ENCODE measurements around the gene PPFIBP1.

The PPFIBP1 gene

GRCh38 chr12:27511031-27511722, 12.8 kb upstream of the PPFIBP1 start:
- Histone ChIP-seq H3K4me3 (no peak overlapping the region), H3K27ac (peak overlapping the region in 1 of 2 donors; percentile 67)
- no peak for DNase-seq (ENCODE audit: low spot score)
- no peak for TF ChIP-seq CTCF (IDR thresholded peaks at IDR 0.05)

GRCh38 chr12:27511723-27512045, 12.3 kb upstream of the PPFIBP1 start:
- Histone ChIP-seq H3K4me3 (no peak overlapping the region), H3K27ac (peak overlapping the region in 1 of 2 donors; percentile 67)
- no peak for DNase-seq (ENCODE audit: low spot score)
- TF ChIP-seq CTCF (IDR thresholded peaks at IDR 0.05), result no peak

- no peak for TF ChIP-seq CTCF (IDR thresholded peaks at IDR 0.05)
- Histone ChIP-seq H3K4me3 (no peak overlapping the region), H3K27ac (no peak overlapping the region)
- DNase-seq (ENCODE audit: low spot score), result no peak
These were observed 10.7 kb upstream of the PPFIBP1 start for GRCh38 chr12:27513155-27513824.

GRCh38 chr12:27515671-27516070, 8.3 kb upstream of the PPFIBP1 start:
- TF ChIP-seq CTCF (IDR thresholded peaks at IDR 0.05), result no peak
- Histone ChIP-seq H3K4me3 (no peak overlapping the region), H3K27ac (no peak overlapping the region)
- no peak for DNase-seq (ENCODE audit: low spot score)

GRCh38 chr12:27516625-27517024, 7.4 kb upstream of the PPFIBP1 start:
- H3K27ac ChIP-seq, result no peak overlapping the region
- TF ChIP-seq CTCF (IDR thresholded peaks at IDR 0.05), result no peak

GRCh38 chr12:27517546-27517945, 6.5 kb upstream of the PPFIBP1 start:
- no peak for TF ChIP-seq CTCF (IDR thresholded peaks at IDR 0.05)
- Histone ChIP-seq H3K4me3 (no peak overlapping the region), H3K27ac (no peak overlapping the region)
- DNase-seq (ENCODE audit: low spot score), result no peak

More at GRCh38 chr12:27516625-27517024, 7.4 kb upstream of the PPFIBP1 start:
- H3K4me3 ChIP-seq, result no peak overlapping the region
- no peak for DNase-seq (ENCODE audit: low spot score)

All from coronary artery (tissue), 2 donors.